GM06990 (cell line): Measurements from ENCODE around the gene AP4M1.

Source experiments
- DNase-seq: peaks from one replicate; pipeline ENCODE4 v3.0.0-alpha.2; 2011; ENCODE audit not compliant: insufficient read length; ENCODE audit errors: extremely low read depth
- H3K27me3 ChIP-seq: replicated peaks from 2 replicates; pipeline ENCODE4 v1.6.0; 2011; ENCODE audit warnings: low read length; ENCODE audit not compliant: control insufficient read depth, insufficient read depth
- H3K36me3 ChIP-seq: 2 replicates; pipeline ENCODE4 v1.5.1; 2011; ENCODE audit warnings: low read length; ENCODE audit not compliant: control insufficient read depth, insufficient read depth
- H3K4me3 ChIP-seq: replicated peaks from 2 replicates; pipeline ENCODE4 v1.5.1; 2011; ENCODE audit warnings: low read depth, mild to moderate bottlenecking, control low read depth, low read length
- TF ChIP-seq, protein P1 (sequence below): IDR thresholded peaks from 2 replicates; pipeline ENCODE4 v1.5.1; 2011; ENCODE audit warnings: low read length, control low read depth, mild to moderate bottlenecking, inconsistent platforms; ENCODE audit not compliant: insufficient read depth, poor library complexity, severe bottlenecking

AP4M1 gene

DNA sequence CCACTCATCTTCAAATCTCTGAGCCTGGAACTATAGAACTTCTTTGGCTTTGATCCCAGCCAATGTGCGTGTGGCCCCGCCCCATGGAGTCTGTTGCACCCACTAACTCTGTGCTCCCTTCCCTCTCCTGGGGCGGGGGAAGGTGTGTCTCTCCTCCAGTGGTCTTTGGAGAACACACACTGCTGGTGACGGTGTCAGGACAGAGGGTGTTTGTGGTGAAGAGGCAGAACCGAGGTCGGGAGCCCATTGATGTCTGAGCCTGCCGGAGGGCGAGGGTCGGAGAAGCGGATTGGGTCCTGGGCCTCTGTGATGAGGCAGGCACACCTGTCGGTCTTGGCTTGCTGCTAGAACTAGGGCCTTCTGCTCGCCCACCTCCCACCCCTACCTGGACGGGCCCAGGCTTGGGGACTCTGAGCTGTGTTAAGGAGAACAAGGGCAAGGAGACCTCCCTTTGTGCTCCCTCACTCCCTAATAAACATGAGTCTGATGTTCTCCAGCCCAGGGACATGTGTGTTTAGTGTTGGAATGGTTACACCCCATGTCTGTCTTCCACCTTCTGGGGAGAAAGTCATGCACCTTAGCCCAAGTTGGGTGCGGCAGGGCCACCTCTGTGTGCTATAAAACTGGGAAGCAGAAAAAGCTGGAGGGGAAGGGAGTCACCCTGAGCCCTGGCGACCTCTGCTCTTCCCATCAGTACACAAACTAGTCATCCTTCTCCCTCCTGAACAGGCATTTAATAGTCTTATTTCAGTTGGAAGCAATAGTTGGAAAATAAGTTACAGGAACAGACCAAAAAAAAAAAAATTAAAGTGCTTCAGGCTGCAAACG lies 52.5 kb downstream of the AP4M1 start:
- TF ChIP-seq, protein P1, sequence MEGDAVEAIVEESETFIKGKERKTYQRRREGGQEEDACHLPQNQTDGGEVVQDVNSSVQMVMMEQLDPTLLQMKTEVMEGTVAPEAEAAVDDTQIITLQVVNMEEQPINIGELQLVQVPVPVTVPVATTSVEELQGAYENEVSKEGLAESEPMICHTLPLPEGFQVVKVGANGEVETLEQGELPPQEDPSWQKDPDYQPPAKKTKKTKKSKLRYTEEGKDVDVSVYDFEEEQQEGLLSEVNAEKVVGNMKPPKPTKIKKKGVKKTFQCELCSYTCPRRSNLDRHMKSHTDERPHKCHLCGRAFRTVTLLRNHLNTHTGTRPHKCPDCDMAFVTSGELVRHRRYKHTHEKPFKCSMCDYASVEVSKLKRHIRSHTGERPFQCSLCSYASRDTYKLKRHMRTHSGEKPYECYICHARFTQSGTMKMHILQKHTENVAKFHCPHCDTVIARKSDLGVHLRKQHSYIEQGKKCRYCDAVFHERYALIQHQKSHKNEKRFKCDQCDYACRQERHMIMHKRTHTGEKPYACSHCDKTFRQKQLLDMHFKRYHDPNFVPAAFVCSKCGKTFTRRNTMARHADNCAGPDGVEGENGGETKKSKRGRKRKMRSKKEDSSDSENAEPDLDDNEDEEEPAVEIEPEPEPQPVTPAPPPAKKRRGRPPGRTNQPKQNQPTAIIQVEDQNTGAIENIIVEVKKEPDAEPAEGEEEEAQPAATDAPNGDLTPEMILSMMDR = no peak
- H3K36me3 ChIP-seq = peaks cover 30% of the 10 kb centered on the region
- no peak overlapping the region for H3K4me3 ChIP-seq
- DNase-seq = no peak
- no peaks in the 10 kb centered on the region for H3K27me3 ChIP-seq

- TF ChIP-seq, protein P1 = no peak
- no peak for DNase-seq
Observed at GRCh38 chr7:100154651-100155491, 53.4 kb downstream of the AP4M1 start.

GRCh38 chr7:100155553-100156317 lies 54.3 kb downstream of the AP4M1 start:
- Histone ChIP-seq H3K27me3 (no peaks in the 10 kb centered on the region), H3K36me3 (peaks cover 30% of the 10 kb centered on the region), H3K4me3 (no peak overlapping the region)
- TF ChIP-seq, protein P1 = no peak
- no peak for DNase-seq

More at GRCh38 chr7:100154651-100155491, 53.4 kb downstream of the AP4M1 start:
- H3K4me3 ChIP-seq = no peak overlapping the region
- no peaks in the 10 kb centered on the region for H3K27me3 ChIP-seq
- H3K36me3 ChIP-seq = peaks cover 30% of the 10 kb centered on the region

DNA sequence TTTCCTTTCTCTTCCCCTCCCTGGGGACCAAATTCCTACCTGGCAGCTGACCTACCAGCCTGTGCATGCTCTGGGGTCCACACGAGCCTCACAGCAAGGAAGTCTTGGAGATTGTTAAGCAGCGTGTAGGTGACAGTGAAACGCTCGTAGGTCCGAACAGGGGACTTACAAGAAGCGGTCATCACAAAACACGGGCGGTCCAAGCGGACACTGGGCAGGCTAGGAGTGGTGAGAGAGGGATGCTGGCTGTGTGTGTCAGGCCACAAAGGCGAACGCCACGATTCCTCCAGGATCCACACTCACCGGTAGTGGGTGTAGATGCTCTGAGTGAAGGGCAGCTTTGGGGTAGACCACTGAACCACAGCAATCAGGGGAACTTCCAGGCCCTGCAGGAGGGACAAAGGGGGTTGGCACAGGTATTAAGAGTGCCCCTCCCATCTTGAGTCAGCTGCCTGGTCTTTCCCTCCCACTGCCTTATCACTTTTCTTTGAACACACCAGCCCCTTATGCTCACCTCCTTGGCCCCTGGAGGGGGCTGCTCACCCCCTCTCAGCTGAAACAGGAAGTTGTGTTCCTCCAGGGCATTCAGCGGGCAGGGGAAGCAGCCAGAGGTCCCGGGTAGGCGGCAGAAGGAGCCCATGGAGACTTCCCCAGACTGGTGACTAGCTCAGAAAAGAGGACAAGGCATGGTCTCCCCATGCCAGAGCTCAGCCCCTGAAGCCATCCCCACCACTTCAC lies 55.1 kb downstream of the AP4M1 start:
- peak overlapping the region; percentile 86 for H3K4me3 ChIP-seq
- no peaks in the 10 kb centered on the region for H3K27me3 ChIP-seq
- peaks cover 30% of the 10 kb centered on the region for H3K36me3 ChIP-seq
- TF ChIP-seq, protein P1 = no peak
- DNase-seq = no peak

DNA sequence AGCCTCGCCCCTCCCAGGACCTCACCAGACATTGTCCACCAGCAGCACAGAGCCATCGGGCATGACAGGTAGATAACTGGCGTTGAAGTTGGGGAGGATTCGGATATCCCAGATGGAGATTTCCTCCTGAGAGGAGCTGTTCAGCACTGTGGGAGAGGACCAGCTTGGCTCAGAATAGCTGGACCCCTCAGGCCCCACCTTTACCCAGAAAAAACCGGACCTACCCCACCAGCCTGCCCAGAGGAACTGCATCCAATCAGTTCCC lies 55.6 kb downstream of the AP4M1 start:
- no peak for DNase-seq
- Histone ChIP-seq H3K27me3 (no peaks in the 10 kb centered on the region), H3K36me3 (peaks cover 27% of the 10 kb centered on the region), H3K4me3 (peak overlapping the region; percentile 86)
- TF ChIP-seq, protein P1 = no peak
